K562 (cell line): ENCODE data around the gene KCNJ15. TPM values are rescaled to one million over a fixed set of nuclear protein-coding genes. Genes with fewer than 3 reads are reported as not detected.

Experiments used
- ATAC-seq: fragments of 200-7000 bp; cut with Tn5 transposase; 3 replicates; pipeline ENCODE4 v1.9.1; 2020; ENCODE audit warnings: moderate library complexity
- BruUV-seq: library from RNA; stranded (reverse); fragments of 400-500 nt; replicated peaks from 2 replicates; lab custom pipeline; 2021; lab: Mats Ljungman, UMichigan
- CTCF ChIA-PET: fragments of 300-600 bp; formaldehyde crosslinking; extraction: SDS; loops from one replicate; lab custom pipeline; 2021; ENCODE audit warnings: low intra/inter-chr PET ratio; lab: Yijun Ruan, JAX
- POLR2A ChIA-PET: fragments of 300-600, 350-650 bp; sonication (Branson Sonifier 250); formaldehyde crosslinking; extraction: SDS; loops from one replicate; lab custom pipeline; 2021; ENCODE audit warnings: antibody characterized with exemption, inconsistent platforms; lab: Yijun Ruan, JAX
- DNase-seq, 4 experiments: peaks; one replicate each; pipeline versions ENCODE4 v3.0.0 to v3.0.0-alpha.2; 2011 to 2018; ENCODE audit warnings: low spot score in 3 of 4, mixed read lengths in 3 of 4; ENCODE audit errors: extremely low read depth in 1 of 4
- FAIRE-seq: peaks from 2 replicates; lab custom pipeline; 2011; peaks lifted over from hg19 to GRCh38; lab: Jason Lieb, UNC
- H2AFZ ChIP-seq: 2 replicates; pipeline ENCODE4 v1.6.0; 2011; ENCODE audit warnings: low read depth, low read length, control low read depth, inconsistent platforms
- H3K27ac ChIP-seq: fragments of 200-600 bp; 3 replicates; pipeline ENCODE4 v1.8.0; 2011; ENCODE audit warnings: low read depth, mild to moderate bottlenecking, control low read depth, inconsistent platforms, low read length, moderate library complexity, mixed read lengths; ENCODE audit errors: extremely low read depth
- H3K27me3 ChIP-seq, 2 experiments: fragments of 300-600 bp in 1 of 2; 2 replicates in 1 of 2; 3 replicates in 1 of 2; pipeline versions ENCODE4 v1.6.0 to v1.8.0; 2011; ENCODE audit warnings: inconsistent platforms in 2 of 2, low read length in 2 of 2, mild to moderate bottlenecking in 1 of 2, mixed read lengths in 1 of 2, moderate library complexity in 1 of 2; ENCODE audit not compliant: control insufficient read depth in 2 of 2, insufficient read depth in 2 of 2
- H3K36me3 ChIP-seq: fragments of 300-600 bp; 3 replicates; pipeline ENCODE4 v1.8.0; 2011; ENCODE audit warnings: mild to moderate bottlenecking, low read length, inconsistent platforms; ENCODE audit not compliant: control insufficient read depth, insufficient read depth
- H3K4me1 ChIP-seq, 2 experiments: fragments of 200-600 bp in 1 of 2; replicated peaks in 1 of 2; 2 replicates in 1 of 2; 3 replicates in 1 of 2; pipeline versions ENCODE4 v1.5.1 to v1.8.0; 2011; ENCODE audit warnings: inconsistent platforms in 2 of 2, low read length in 2 of 2, mild to moderate bottlenecking in 1 of 2, mixed read lengths in 1 of 2, moderate library complexity in 1 of 2; ENCODE audit not compliant: control insufficient read depth in 2 of 2, insufficient read depth in 2 of 2
- H3K4me2 ChIP-seq: 2 replicates; pipeline ENCODE4 v1.6.1; 2011; ENCODE audit warnings: low read length, control low read depth, inconsistent platforms, mixed read lengths; ENCODE audit not compliant: insufficient read depth
- H3K4me3 ChIP-seq: fragments of 200-600 bp; sonication (generic), shearing (Covaris generic); 2 replicates; pipeline ENCODE4 v1.5.1; 2016; ENCODE audit warnings: control low read depth, inconsistent platforms
- H3K79me2 ChIP-seq: fragments of 200-600 bp; 3 replicates; pipeline ENCODE4 v1.8.0; 2011; ENCODE audit warnings: low read length, inconsistent platforms; ENCODE audit not compliant: control insufficient read depth, insufficient read depth
- H3K9ac ChIP-seq, 2 experiments: 2 replicates each; pipeline versions ENCODE4 v1.6.0 to v1.6.1; 2011; ENCODE audit warnings: low read depth in 2 of 2, low read length in 2 of 2, control low read depth in 1 of 2, inconsistent platforms in 1 of 2, mild to moderate bottlenecking in 1 of 2, mixed read lengths in 1 of 2; ENCODE audit not compliant: insufficient read depth in 1 of 2
- H3K9me1 ChIP-seq: one replicate; pipeline ENCODE4 v1.6.0; 2011; ENCODE audit warnings: inconsistent platforms, mild to moderate bottlenecking, low read length, moderate library complexity; ENCODE audit not compliant: control insufficient read depth, insufficient read depth
- H3K9me3 ChIP-seq: replicated peaks from 2 replicates; pipeline ENCODE4 v1.5.1; 2011; ENCODE audit warnings: low read depth, low read length, inconsistent platforms; ENCODE audit not compliant: control insufficient read depth, insufficient read depth
- H4K20me1 ChIP-seq: replicated peaks from 2 replicates; pipeline ENCODE4 v1.6.1; 2011; ENCODE audit warnings: low read length, inconsistent platforms, mixed read lengths; ENCODE audit not compliant: control insufficient read depth, insufficient read depth
- CHD4 ChIP-seq: fragments of 200-600 bp; sonication (generic); IDR thresholded peaks from 3 replicates; pipeline ENCODE4 v1.6.1; 2012; ENCODE audit warnings: low read depth, mild to moderate bottlenecking, mixed read lengths, low read length, inconsistent platforms; ENCODE audit not compliant: insufficient read depth, insufficient replicate concordance, poor library complexity, severe bottlenecking
- ERF ChIP-seq: fragments of 450-650 bp; formaldehyde crosslinking; IDR thresholded peaks from 2 replicates; pipeline ENCODE4 v1.4.0; 2020; ENCODE audit warnings: mild to moderate bottlenecking, mixed read lengths
- HDAC1 ChIP-seq, 2 experiments: fragments of 450-650 bp; IDR thresholded peaks; 2 replicates each; pipeline ENCODE4 v1.6.1; 2016 to 2017; ENCODE audit warnings: inconsistent platforms in 1 of 2, mild to moderate bottlenecking in 1 of 2, moderate library complexity in 1 of 2
- HDAC8 ChIP-seq: fragments of 450-650 bp; IDR thresholded peaks from 2 replicates; pipeline ENCODE4 v1.6.1; 2016; ENCODE audit warnings: mild to moderate bottlenecking, missing genetic modification characterization, moderate library complexity, missing compliant biosample characterization
- HLTF ChIP-seq: fragments of 450-650 bp; IDR thresholded peaks from 2 replicates; pipeline ENCODE4 v1.6.1; 2016
- MTA2 ChIP-seq: fragments of 450-650 bp; IDR thresholded peaks from 2 replicates; pipeline ENCODE4 v1.6.1; 2016; ENCODE audit warnings: low read depth
- PRPF4 ChIP-seq: fragments of 200-400 bp; formaldehyde crosslinking; IDR thresholded peaks from one replicate; pipeline ENCODE4 v1.6.1; 2017; ENCODE audit warnings: low read length, low read depth, mild to moderate bottlenecking; ENCODE audit not compliant: insufficient read depth, poor library complexity, severe bottlenecking
- RFX7 ChIP-seq: fragments of 250-450 bp; sonication (Bioruptor Pico); IDR thresholded peaks from 2 replicates; pipeline ENCODE4 v1.5.1; 2021; ENCODE audit warnings: mild to moderate bottlenecking
- SMARCE1 ChIP-seq: fragments of 450-650 bp; IDR thresholded peaks from 2 replicates; pipeline ENCODE4 v1.7.1; 2016; ENCODE audit warnings: mild to moderate bottlenecking
- TOE1 ChIP-seq, 2 experiments: fragments of 450-650 bp in 1 of 2; sonication (generic) in 1 of 2; formaldehyde crosslinking in 1 of 2; IDR thresholded peaks; 2 replicates each; pipeline versions ENCODE4 v1.7.1 to v1.8.0; 2016 to 2022; ENCODE audit warnings: borderline replicate concordance in 2 of 2, mild to moderate bottlenecking in 2 of 2, antibody characterized with exemption in 1 of 2, inconsistent platforms in 1 of 2, low read depth in 1 of 2, missing genetic modification reagents in 1 of 2, moderate library complexity in 1 of 2
- XRCC5 ChIP-seq: fragments of 200-400 bp; formaldehyde crosslinking; IDR thresholded peaks from 2 replicates; pipeline ENCODE4 v1.6.1; 2017; ENCODE audit warnings: low read depth, mild to moderate bottlenecking, low read length
- ZC3H4 ChIP-seq: sonication (generic); formaldehyde crosslinking; IDR thresholded peaks from 2 replicates; pipeline ENCODE4 v1.9.0; 2021; ENCODE audit warnings: missing genetic modification reagents, borderline replicate concordance
- ZNF316 ChIP-seq: fragments of 450-650 bp; IDR thresholded peaks from 2 replicates; pipeline ENCODE4 v1.6.1; 2016
- ZNF696 ChIP-seq: fragments of 250-450 bp; sonication (Bioruptor Pico); conservative IDR thresholded peaks from 2 replicates; pipeline ENCODE4 v1.4.0; 2020; ENCODE audit warnings: mild to moderate bottlenecking, moderate library complexity
- ZNF780A ChIP-seq: fragments of 250-450 bp; sonication (Bioruptor Pico); IDR thresholded peaks from 2 replicates; pipeline ENCODE4 v1.5.0; 2021; ENCODE audit warnings: mild to moderate bottlenecking
- WGBS: fragments of 100-300 bp; shearing (Covaris generic); methylation state at CpG from one replicate; pipeline ENCODE4 v1.1.6; 2016; ENCODE audit warnings: low coverage, mixed read lengths; ENCODE audit not compliant: insufficient coverage; ENCODE audit errors: missing lambda C conversion rate; 5-methylcytosine and 5-hydroxymethylcytosine counted together
- in situ Hi-C: fragments of 300-500 bp; cut with MboI; formaldehyde crosslinking; loops from 4 replicates; pipeline ENCODE4 v1.15.0; 2018; ENCODE audit warnings: inconsistent platforms, mixed read lengths
- intact Hi-C: fragments of 100-400 bp; cut with micrococcal nuclease; formaldehyde crosslinking; loops from 2 replicates; pipeline ENCODE4 v1.14.2; 2022
- polyA plus RNA-seq, 8 experiments: library from polyadenylated mRNA; depleted of rRNA in 4 of 8; stranded (reverse) in 5 of 8; unstranded in 3 of 8; fragments of >200 nt; fragmentation: Nextera tagmentation in 2 of 8; fragmentation: Illumina TruSeq in 1 of 8; extraction: Ambion mirVana in 2 of 8; extraction: Trizol in 1 of 8; gene quantifications; 2 replicates each; pipeline versions ENCODE4 v1.2.1 to v1.2.3, GENCODE V29; 2011 to 2014; ENCODE audit warnings: inconsistent platforms in 1 of 8, missing spikeins in 1 of 8
- total RNA-seq, 7 experiments: library from RNA; depleted of rRNA in 6 of 7; stranded (reverse); fragments of >200 nt in 6 of 7; fragmentation: Illumina TruSeq in 2 of 7; extraction: Trizol in 2 of 7; gene quantifications; 2 replicates each; pipeline versions ENCODE4 v1.2.1 to v1.2.3, GENCODE V29; 2011 to 2021; ENCODE audit warnings: low replicate concordance in 1 of 7
- TF ChIP-seq, protein P1 (sequence below): fragments of 250-450 bp; sonication (Bioruptor Pico); IDR thresholded peaks from 2 replicates; pipeline ENCODE4 v1.4.0; 2020; ENCODE audit warnings: mild to moderate bottlenecking, moderate library complexity
- TF ChIP-seq, protein P2 (sequence below): fragments of 250-450 bp; sonication (Bioruptor Pico); IDR thresholded peaks from 2 replicates; pipeline ENCODE4 v1.5.1; 2021; ENCODE audit warnings: mild to moderate bottlenecking
- TF ChIP-seq, protein P3 (sequence below): fragments of 450-650 bp; IDR thresholded peaks from 2 replicates; pipeline ENCODE4 v1.6.1; 2016; ENCODE audit warnings: low read depth, mild to moderate bottlenecking, moderate library complexity
- TF ChIP-seq, protein P4 (sequence below): fragments of 450-650 bp; IDR thresholded peaks from 2 replicates; pipeline ENCODE4 v1.6.1; 2017; ENCODE audit warnings: mild to moderate bottlenecking, moderate library complexity

The KCNJ15 gene
- total and polyA plus RNA-seq, 9 of the 15 experiments (the other 6 are each of a cell fraction or from before 2014, with no cell fraction given): 0.20 to 3.0 (median 0.72) TPM; not detected in 1

DNA sequence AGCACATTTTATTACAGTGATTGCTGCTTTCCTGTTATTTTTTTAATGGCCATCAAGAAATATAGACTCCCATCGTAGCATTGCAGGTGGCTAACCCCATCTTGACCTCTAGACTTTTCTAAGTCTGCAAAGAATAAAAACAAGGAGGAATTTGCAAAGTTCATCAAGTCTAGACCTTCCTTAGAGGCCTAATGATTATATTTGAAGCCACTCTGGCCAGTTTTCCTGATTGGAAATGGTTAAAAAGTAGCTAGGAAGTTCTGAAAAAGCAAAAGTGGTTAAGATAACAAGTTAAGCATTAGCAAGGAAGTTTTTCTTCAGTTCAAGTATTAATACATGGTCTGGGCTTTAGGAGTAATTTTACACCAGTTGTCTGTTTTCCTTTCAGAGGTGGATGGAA, 16.7 kb upstream of the KCNJ15 start:
- FAIRE-seq: no peak
- no peak for TF ChIP-seq MTA2
- TF ChIP-seq, protein P1, sequence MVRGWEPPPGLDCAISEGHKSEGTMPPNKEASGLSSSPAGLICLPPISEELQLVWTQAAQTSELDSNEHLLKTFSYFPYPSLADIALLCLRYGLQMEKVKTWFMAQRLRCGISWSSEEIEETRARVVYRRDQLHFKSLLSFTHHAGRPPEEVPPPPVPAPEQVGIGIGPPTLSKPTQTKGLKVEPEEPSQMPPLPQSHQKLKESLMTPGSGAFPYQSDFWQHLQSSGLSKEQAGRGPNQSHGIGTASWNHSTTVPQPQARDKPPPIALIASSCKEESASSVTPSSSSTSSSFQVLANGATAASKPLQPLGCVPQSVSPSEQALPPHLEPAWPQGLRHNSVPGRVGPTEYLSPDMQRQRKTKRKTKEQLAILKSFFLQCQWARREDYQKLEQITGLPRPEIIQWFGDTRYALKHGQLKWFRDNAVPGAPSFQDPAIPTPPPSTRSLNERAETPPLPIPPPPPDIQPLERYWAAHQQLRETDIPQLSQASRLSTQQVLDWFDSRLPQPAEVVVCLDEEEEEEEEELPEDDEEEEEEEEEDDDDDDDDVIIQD (CRISPR knock-in tag): no peak
- TF ChIP-seq ERF: no peak
- TF ChIP-seq, protein P2, sequence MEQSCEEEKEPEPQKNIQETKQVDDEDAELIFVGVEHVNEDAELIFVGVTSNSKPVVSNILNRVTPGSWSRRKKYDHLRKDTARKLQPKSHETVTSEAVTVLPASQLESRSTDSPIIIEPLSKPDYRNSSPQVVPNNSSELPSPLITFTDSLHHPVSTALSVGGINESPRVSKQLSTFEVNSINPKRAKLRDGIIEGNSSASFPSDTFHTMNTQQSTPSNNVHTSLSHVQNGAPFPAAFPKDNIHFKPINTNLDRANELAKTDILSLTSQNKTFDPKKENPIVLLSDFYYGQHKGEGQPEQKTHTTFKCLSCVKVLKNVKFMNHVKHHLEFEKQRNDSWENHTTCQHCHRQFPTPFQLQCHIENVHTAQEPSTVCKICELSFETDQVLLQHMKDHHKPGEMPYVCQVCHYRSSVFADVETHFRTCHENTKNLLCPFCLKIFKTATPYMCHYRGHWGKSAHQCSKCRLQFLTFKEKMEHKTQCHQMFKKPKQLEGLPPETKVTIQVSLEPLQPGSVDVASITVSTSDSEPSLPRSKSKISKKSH (CRISPR knock-in tag): no peak
- no peak for TF ChIP-seq HLTF
- no peak for TF ChIP-seq RFX7 (CRISPR knock-in tag)
- no peak for TF ChIP-seq HDAC8 (tag)
- TF ChIP-seq ZC3H4: no peak
- no peak for TF ChIP-seq ZNF316
- TF ChIP-seq, protein P3, sequence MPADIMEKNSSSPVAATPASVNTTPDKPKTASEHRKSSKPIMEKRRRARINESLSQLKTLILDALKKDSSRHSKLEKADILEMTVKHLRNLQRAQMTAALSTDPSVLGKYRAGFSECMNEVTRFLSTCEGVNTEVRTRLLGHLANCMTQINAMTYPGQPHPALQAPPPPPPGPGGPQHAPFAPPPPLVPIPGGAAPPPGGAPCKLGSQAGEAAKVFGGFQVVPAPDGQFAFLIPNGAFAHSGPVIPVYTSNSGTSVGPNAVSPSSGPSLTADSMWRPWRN: no peak
- TF ChIP-seq, protein P4, sequence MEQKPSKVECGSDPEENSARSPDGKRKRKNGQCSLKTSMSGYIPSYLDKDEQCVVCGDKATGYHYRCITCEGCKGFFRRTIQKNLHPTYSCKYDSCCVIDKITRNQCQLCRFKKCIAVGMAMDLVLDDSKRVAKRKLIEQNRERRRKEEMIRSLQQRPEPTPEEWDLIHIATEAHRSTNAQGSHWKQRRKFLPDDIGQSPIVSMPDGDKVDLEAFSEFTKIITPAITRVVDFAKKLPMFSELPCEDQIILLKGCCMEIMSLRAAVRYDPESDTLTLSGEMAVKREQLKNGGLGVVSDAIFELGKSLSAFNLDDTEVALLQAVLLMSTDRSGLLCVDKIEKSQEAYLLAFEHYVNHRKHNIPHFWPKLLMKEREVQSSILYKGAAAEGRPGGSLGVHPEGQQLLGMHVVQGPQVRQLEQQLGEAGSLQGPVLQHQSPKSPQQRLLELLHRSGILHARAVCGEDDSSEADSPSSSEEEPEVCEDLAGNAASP: no peak
- TF ChIP-seq XRCC5: no peak
- no peak for TF ChIP-seq ZNF696 (CRISPR knock-in tag)
- TF ChIP-seq TOE1 (IDR thresholded peaks at IDR 0.05; ENCODE audit: borderline replicate concordance): no peak
- no peak for TF ChIP-seq TOE1 (CRISPR knock-in tag; IDR thresholded peaks at IDR 0.05; ENCODE audit: borderline replicate concordance, low read depth)
- no peak for TF ChIP-seq ZNF780A (CRISPR knock-in tag)
- no peak for TF ChIP-seq HDAC1 (IDR thresholded peaks at IDR 0.05)
- TF ChIP-seq SMARCE1: no peak
- no peak for TF ChIP-seq CHD4
- no peak for TF ChIP-seq PRPF4
- Histone ChIP-seq H3K4me1 (no peaks in the 10 kb centered on the region), H3K27me3 (peaks cover 10 to 27% of the 10 kb centered on the region in 2 experiments; a peak in 4 of 5 replicates), H3K4me2 (no peak overlapping the region), H3K9me3 (no peaks in the 10 kb centered on the region), H2AFZ (no peak overlapping the region), H3K9me1 (no peaks in the 10 kb centered on the region), H3K36me3 (no peaks in the 10 kb centered on the region), H4K20me1 (no peaks in the 10 kb centered on the region), H3K9ac (no peak overlapping the region), H3K27ac (no peak overlapping the region), H3K4me3 (no peak overlapping the region), H3K79me2 (no peaks in the 10 kb centered on the region)
- in situ Hi-C loops: no loop called here
- 0% methylated on average over 1 of the region's 1 CpG for WGBS
- ChIA-PET POLR2A (interaction anchor here (0.6 kb wide), 1 partner anchor 1630 kb away, joined by 3 read pairs; no protein-coding TSS in a partner anchor), CTCF (no interaction called here)
- DNase-seq: no peak
- BruUV-seq: no TSS peak
- ATAC-seq: no peak
- intact Hi-C loops: no loop called here
